Transverse colon (tissue), 4 donors: ENCODE results near the gene GCLM. TPM values are rescaled to one million over a fixed set of nuclear protein-coding genes. Genes with fewer than 3 reads are reported as not detected.
"Not testable (repeated sequence)": the region's sequence is repeated elsewhere in the genome, so short reads cannot be mapped to it uniquely, and the experiment has no call there.

ENCODE experiments used
- DNase-seq: peaks from one replicate; pipeline ENCODE4 v3.0.0-alpha.2; 2019
- H3K27ac ChIP-seq, 4 donors: fragments of 200-600 bp; sonication (generic); 2 replicates each; pipeline ENCODE4 v1.5.1; 2016 to 2018; ENCODE audit warnings: inconsistent platforms in 4 of 4
- H3K27me3 ChIP-seq: fragments of 200-600 bp; sonication (generic); 2 replicates; pipeline ENCODE4 v1.5.1; 2017; ENCODE audit warnings: inconsistent platforms
- H3K36me3 ChIP-seq, 4 donors: fragments of 200-600 bp; sonication (generic); 2 replicates each; pipeline ENCODE4 v1.5.1; 2017 to 2019; ENCODE audit warnings: inconsistent platforms in 4 of 4
- H3K4me1 ChIP-seq, 4 donors: fragments of 200-600 bp; sonication (generic); 2 replicates each; pipeline ENCODE4 v1.5.1; 2017 to 2020; ENCODE audit warnings: inconsistent platforms in 4 of 4
- H3K4me3 ChIP-seq, 4 donors: fragments of 200-600 bp; sonication (generic); 1 replicate in 1 of 4; 2 replicates in 3 of 4; pipeline versions ENCODE4 v1.5.1 to v1.6.1; 2017 to 2019; ENCODE audit warnings: inconsistent platforms in 4 of 4
- H3K9me3 ChIP-seq, 2 donors: fragments of 200-600 bp; sonication (generic); 2 replicates each; pipeline ENCODE4 v1.5.1; 2017 to 2019; ENCODE audit warnings: inconsistent platforms in 2 of 2
- CTCF ChIP-seq, 5 experiments: fragments of 200-600 bp in 3 of 5; fragments of 450-650 bp in 2 of 5; sonication (generic) in 3 of 5; IDR thresholded peaks; 1 replicate in 2 of 5; 2 replicates in 3 of 5; pipeline ENCODE4 v1.5.1; 2016 to 2017; ENCODE audit warnings: antibody characterized with exemption in 5 of 5, inconsistent platforms in 3 of 5, mild to moderate bottlenecking in 2 of 5, moderate library complexity in 1 of 5
- EP300 ChIP-seq: sonication (generic); formaldehyde crosslinking; IDR thresholded peaks from one replicate; pipeline ENCODE4 v1.6.1; 2017; ENCODE audit warnings: antibody characterized with exemption, low read depth
- POLR2A ChIP-seq: fragments of 450-650 bp; IDR thresholded peaks from one replicate; pipeline ENCODE4 v1.6.1; 2016; ENCODE audit warnings: antibody characterized with exemption, mild to moderate bottlenecking, moderate library complexity
- POLR2AphosphoS5 ChIP-seq, 3 donors: sonication (generic); formaldehyde crosslinking; IDR thresholded peaks; one replicate each; pipeline ENCODE4 v1.6.1; 2016; ENCODE audit warnings: antibody characterized with exemption in 3 of 3
- WGBS, 2 donors: methylation state at CpG; one replicate each; pipeline ENCODE4 v1.1.5; 2018; ENCODE audit warnings: low coverage in 1 of 2; 5-methylcytosine and 5-hydroxymethylcytosine counted together
- in situ Hi-C, 4 donors: fragments of 200-750 bp; cut with MboI; loops; one replicate each; pipeline versions ENCODE4 v1.15.0 to v1.15.1; 2017; ENCODE audit warnings: low sequenced_read_pairs in 3 of 4, low pct_ligation_motif_present in 1 of 4, low pct_unique_long_range_greater_than_20kb in 1 of 4
- intact Hi-C: fragments of 100-400 bp; cut with DNase I; formaldehyde crosslinking; loops from one replicate; pipeline ENCODE4 v1.15.1; 2023; ENCODE audit warnings: low total_unique reads
- total RNA-seq, 4 donors: library from RNA; depleted of rRNA; stranded (reverse); fragments of >200 nt; gene quantifications; one replicate each; pipeline ENCODE4 v1.1.0, GENCODE V29; 2016

GCLM gene
- total RNA-seq, 4 donors from 2014 or later, result 6.0 to 12.5 (median 10.0) TPM

GRCh38 chr1:93864175-93864574 is 45.1 kb downstream of the GCLM start:
- Histone ChIP-seq H3K27ac (no peak overlapping the region), H3K27me3 (no peaks in the 10 kb centered on the region), H3K9me3 (no peaks in the 10 kb centered on the region), H3K4me3 (no peak overlapping the region), H3K36me3 (peaks cover 0 to 10% (median 2%) of the 10 kb centered on the region in 4 donors), H3K4me1 (no peaks in the 10 kb centered on the region)
- 59 to 74% methylated on average over 3 of the region's 3 CpGs for WGBS, 2 donors
- TF ChIP-seq EP300, result no peak
- no peak for TF ChIP-seq POLR2AphosphoS5 (IDR thresholded peaks at IDR 0.05)
- TF ChIP-seq POLR2A, result no peak
- no peak for TF ChIP-seq CTCF (IDR thresholded peaks at IDR 0.05)
- no peak for DNase-seq
- in situ Hi-C loops (no loop called here), intact Hi-C loops (no loop called here)

GRCh38 chr1:93857653-93858052 is 51.6 kb downstream of the GCLM start:
- H3K4me3 ChIP-seq, H3K27me3 ChIP-seq, H3K4me1 ChIP-seq, in situ Hi-C loops, H3K9me3 ChIP-seq, DNase-seq, intact Hi-C loops, H3K27ac ChIP-seq, H3K36me3 ChIP-seq: not testable (repeated sequence)
- 58 to 70% methylated on average over 3 of the region's 3 CpGs for WGBS, 2 donors

GRCh38 chr1:93855983-93856382 is 53.2 kb downstream of the GCLM start:
- H3K27ac ChIP-seq, H3K9me3 ChIP-seq, DNase-seq, H3K27me3 ChIP-seq, intact Hi-C loops, H3K4me1 ChIP-seq, H3K36me3 ChIP-seq, H3K4me3 ChIP-seq, in situ Hi-C loops: not testable (repeated sequence)
- WGBS, 2 donors, result 82% methylated on average over 9 of the region's 9 CpGs; no CpG with 5 or more reads in 1 of the 2 donors

GRCh38 chr1:93853940-93854339 is 55.3 kb downstream of the GCLM start:
- Histone ChIP-seq H3K27ac (no peak overlapping the region), H3K4me1 (no peaks in the 10 kb centered on the region), H3K4me3 (no peak overlapping the region), H3K9me3 (no peaks in the 10 kb centered on the region), H3K36me3 (no peaks in the 10 kb centered on the region), H3K27me3 (no peaks in the 10 kb centered on the region)
- 84 to 93% methylated on average over 3 of the region's 3 CpGs for WGBS, 2 donors
- intact Hi-C loops (loop anchor here (5.0 kb wide), 1 partner anchor 1188 kb away; no protein-coding TSS in a partner anchor), in situ Hi-C loops (no loop called here)
- no peak for TF ChIP-seq POLR2A
- no peak for TF ChIP-seq CTCF (IDR thresholded peaks at IDR 0.05)
- no peak for TF ChIP-seq POLR2AphosphoS5 (IDR thresholded peaks at IDR 0.05)
- no peak for TF ChIP-seq EP300
- DNase-seq, result no peak

- H3K27ac ChIP-seq, result no peak overlapping the region
- WGBS, 2 donors, result 100% methylated on average over 1 of the region's 1 CpG
- H3K4me3 ChIP-seq, result no peak overlapping the region
- no peaks in the 10 kb centered on the region for H3K27me3 ChIP-seq
- H3K9me3 ChIP-seq, result no peaks in the 10 kb centered on the region
- TF ChIP-seq POLR2AphosphoS5 (IDR thresholded peaks at IDR 0.05), result no peak
- TF ChIP-seq CTCF (IDR thresholded peaks at IDR 0.05), result no peak
- peaks cover 0 to 9% (median 6%) of the 10 kb centered on the region in 4 donors for H3K4me1 ChIP-seq
- in situ Hi-C loops, result no loop called here
- no peaks in the 10 kb centered on the region for H3K36me3 ChIP-seq
- intact Hi-C loops, result loop anchor here (5.0 kb wide), 1 partner anchor 1190 kb away; no protein-coding TSS in a partner anchor
- DNase-seq, result no peak
Observed at GRCh38 chr1:93851878-93852277, 57.4 kb downstream of the GCLM start.
